H9 (cell line): ENCODE data around the gene TMCO2. TPM values are rescaled to one million over a fixed set of nuclear protein-coding genes. Genes with fewer than 3 reads are reported as not detected.

Experiments used
- DNase-seq: peaks from one replicate; pipeline ENCODE4 v3.0.0-alpha.2; 2017
- H2AFZ ChIP-seq: one replicate; pipeline ENCODE4 v1.6.1; 2013; ENCODE audit warnings: mild to moderate bottlenecking, low read length, control low read depth, moderate library complexity
- H2AK5ac ChIP-seq: 2 replicates; pipeline ENCODE4 v1.6.1; 2013; ENCODE audit warnings: low read length, control low read depth, mixed read lengths; ENCODE audit not compliant: insufficient read length
- H2BK120ac ChIP-seq: one replicate; pipeline ENCODE4 v1.6.1; 2013; ENCODE audit warnings: low read depth, mild to moderate bottlenecking, low read length, control low read depth, inconsistent platforms; ENCODE audit not compliant: poor library complexity, severe bottlenecking
- H2BK12ac ChIP-seq: 2 replicates; pipeline ENCODE4 v1.6.1; 2013; ENCODE audit warnings: low read length, control low read depth, mixed read lengths, low read depth; ENCODE audit not compliant: insufficient read length
- H2BK15ac ChIP-seq: 2 replicates; pipeline ENCODE4 v1.6.1; 2013; ENCODE audit warnings: low read depth, low read length, control low read depth
- H2BK20ac ChIP-seq: one replicate; pipeline ENCODE4 v1.6.1; 2013; ENCODE audit warnings: low read depth, mild to moderate bottlenecking, low read length, control low read depth, inconsistent platforms; ENCODE audit not compliant: poor library complexity, severe bottlenecking
- H2BK5ac ChIP-seq: 2 replicates; pipeline ENCODE4 v1.6.1; 2013; ENCODE audit warnings: low read length, control low read depth, mixed read lengths; ENCODE audit not compliant: insufficient read length
- H3K14ac ChIP-seq: 2 replicates; pipeline ENCODE4 v1.6.1; 2013; ENCODE audit warnings: low read length, control low read depth; ENCODE audit not compliant: insufficient read depth
- H3K18ac ChIP-seq: 2 replicates; pipeline ENCODE4 v1.6.1; 2013; ENCODE audit warnings: low read depth, mild to moderate bottlenecking, mixed read lengths, low read length, control low read depth; ENCODE audit not compliant: insufficient read length
- H3K23ac ChIP-seq: 2 replicates; pipeline ENCODE4 v1.6.1; 2013; ENCODE audit warnings: low read length, control low read depth, mixed read lengths, low read depth; ENCODE audit not compliant: insufficient read length
- H3K23me2 ChIP-seq: 2 replicates; pipeline ENCODE4 v1.6.1; 2013; ENCODE audit warnings: low read depth, mild to moderate bottlenecking, mixed read lengths, low read length, control low read depth; ENCODE audit not compliant: insufficient read length, poor library complexity, severe bottlenecking
- H3K27ac ChIP-seq: 2 replicates; pipeline ENCODE4 v1.5.1; 2013; ENCODE audit warnings: low read length, control low read depth, mixed read lengths, low read depth; ENCODE audit not compliant: insufficient read length
- H3K27me3 ChIP-seq: 2 replicates; pipeline ENCODE4 v1.6.1; 2013; ENCODE audit warnings: low read length, control low read depth, inconsistent platforms; ENCODE audit not compliant: insufficient read depth
- H3K4ac ChIP-seq: 2 replicates; pipeline ENCODE4 v1.6.1; 2013; ENCODE audit warnings: low read depth, mild to moderate bottlenecking, control low read depth, inconsistent platforms, low read length, moderate library complexity
- H3K4me1 ChIP-seq: 2 replicates; pipeline ENCODE4 v1.6.1; 2013; ENCODE audit warnings: low read length, control low read depth, inconsistent platforms; ENCODE audit not compliant: insufficient read depth
- H3K4me2 ChIP-seq: 2 replicates; pipeline ENCODE4 v1.6.1; 2013; ENCODE audit warnings: low read length, control low read depth, mixed read lengths; ENCODE audit not compliant: insufficient read length, insufficient read depth
- H3K56ac ChIP-seq: 2 replicates; pipeline ENCODE4 v1.6.1; 2013; ENCODE audit warnings: low read depth, mild to moderate bottlenecking, mixed read lengths, low read length, control low read depth; ENCODE audit not compliant: insufficient read length
- H3K79me1 ChIP-seq: 2 replicates; pipeline ENCODE4 v1.6.1; 2013; ENCODE audit warnings: low read depth, mild to moderate bottlenecking, moderate library complexity, low read length, control low read depth, inconsistent platforms; ENCODE audit not compliant: insufficient read depth, poor library complexity, severe bottlenecking
- H3K79me2 ChIP-seq: 2 replicates; pipeline ENCODE4 v1.6.1; 2013; ENCODE audit warnings: low read length, control low read depth, inconsistent platforms; ENCODE audit not compliant: insufficient read depth
- H3K9ac ChIP-seq: 2 replicates; pipeline ENCODE4 v1.6.1; 2013; ENCODE audit warnings: low read length, control low read depth, mixed read lengths; ENCODE audit not compliant: insufficient read length; ENCODE audit errors: extremely low read depth
- H3K9me3 ChIP-seq: one replicate; pipeline ENCODE4 v1.6.1; 2013; ENCODE audit warnings: low read depth, low read length, inconsistent platforms; ENCODE audit not compliant: control insufficient read depth
- H3T11ph ChIP-seq: one replicate; pipeline ENCODE4 v1.6.1; 2013; ENCODE audit warnings: mild to moderate bottlenecking, low read length, control low read depth, inconsistent platforms
- H4K20me1 ChIP-seq: one replicate; pipeline ENCODE4 v1.6.1; 2013; ENCODE audit not compliant: control insufficient read depth, insufficient read length, insufficient read depth
- H4K5ac ChIP-seq: 2 replicates; pipeline ENCODE4 v1.6.1; 2013; ENCODE audit warnings: low read depth, mild to moderate bottlenecking, mixed read lengths, low read length, control low read depth; ENCODE audit not compliant: insufficient read length
- H4K8ac ChIP-seq: replicated peaks from 2 replicates; pipeline ENCODE4 v1.6.1; 2013; ENCODE audit warnings: low read length, control low read depth, mixed read lengths, low read depth; ENCODE audit not compliant: insufficient read length
- H4K91ac ChIP-seq: 2 replicates; pipeline ENCODE4 v1.6.1; 2013; ENCODE audit warnings: low read depth, mild to moderate bottlenecking, moderate library complexity, mixed read lengths, low read length, control low read depth; ENCODE audit not compliant: insufficient read length
- H3K27ac Mint-ChIP-seq, 3 experiments: 2 replicates in 2 of 3; 3 replicates in 1 of 3; pipeline ENCODE4 v1.8.0; 2020 to 2021; ENCODE audit warnings: mixed read lengths in 3 of 3, mild to moderate bottlenecking in 1 of 3, moderate library complexity in 1 of 3
- H3K27me3 Mint-ChIP-seq: 2 replicates; pipeline ENCODE4 v1.8.0; 2021; ENCODE audit warnings: low read depth, mild to moderate bottlenecking, moderate library complexity, mixed read lengths
- H3K36me3 Mint-ChIP-seq, 3 experiments: 2 replicates in 2 of 3; 3 replicates in 1 of 3; pipeline ENCODE4 v1.8.0; 2020 to 2021; ENCODE audit warnings: low read depth in 3 of 3, mixed read lengths in 3 of 3; ENCODE audit not compliant: insufficient read depth in 1 of 3
- H3K4me1 Mint-ChIP-seq, 2 experiments: 2 replicates each; pipeline ENCODE4 v1.8.0; 2020; ENCODE audit warnings: mixed read lengths in 2 of 2
- H3K4me3 Mint-ChIP-seq, 2 experiments: 2 replicates in 1 of 2; 3 replicates in 1 of 2; pipeline ENCODE4 v1.8.0; 2020 to 2021; ENCODE audit warnings: mild to moderate bottlenecking in 2 of 2, mixed read lengths in 2 of 2, moderate library complexity in 1 of 2
- H3K9me3 Mint-ChIP-seq, 2 experiments: 2 replicates in 1 of 2; 3 replicates in 1 of 2; pipeline ENCODE4 v1.8.0; 2020; ENCODE audit warnings: mild to moderate bottlenecking in 2 of 2, mixed read lengths in 2 of 2, moderate library complexity in 1 of 2
- WGBS: extraction: QIAGEN DNeasy Blood & Tissue Kit; methylation state at CpG from one replicate; pipeline ENCODE4 v1.1.7; 2013; ENCODE audit warnings: missing lambda C conversion rate, low lambda C conversion rate, mixed read lengths; ENCODE audit not compliant: insufficient read length; ENCODE audit errors: extremely low coverage; 5-methylcytosine and 5-hydroxymethylcytosine counted together
- total RNA-seq: library from RNA; stranded (reverse); gene quantifications from 2 replicates; pipeline ENCODE4 v1.2.1, GENCODE V29; 2021
- TF ChIP-seq, protein P1 (sequence below): fragments of 200-600 bp; sonication (generic); conservative IDR thresholded peaks from 3 replicates; pipeline ENCODE4 v1.8.0; 2021; ENCODE audit warnings: antibody characterized with exemption, mild to moderate bottlenecking

Gene TMCO2
- total RNA-seq, 1 experiment from 2014 or later, result not detected

DNA sequence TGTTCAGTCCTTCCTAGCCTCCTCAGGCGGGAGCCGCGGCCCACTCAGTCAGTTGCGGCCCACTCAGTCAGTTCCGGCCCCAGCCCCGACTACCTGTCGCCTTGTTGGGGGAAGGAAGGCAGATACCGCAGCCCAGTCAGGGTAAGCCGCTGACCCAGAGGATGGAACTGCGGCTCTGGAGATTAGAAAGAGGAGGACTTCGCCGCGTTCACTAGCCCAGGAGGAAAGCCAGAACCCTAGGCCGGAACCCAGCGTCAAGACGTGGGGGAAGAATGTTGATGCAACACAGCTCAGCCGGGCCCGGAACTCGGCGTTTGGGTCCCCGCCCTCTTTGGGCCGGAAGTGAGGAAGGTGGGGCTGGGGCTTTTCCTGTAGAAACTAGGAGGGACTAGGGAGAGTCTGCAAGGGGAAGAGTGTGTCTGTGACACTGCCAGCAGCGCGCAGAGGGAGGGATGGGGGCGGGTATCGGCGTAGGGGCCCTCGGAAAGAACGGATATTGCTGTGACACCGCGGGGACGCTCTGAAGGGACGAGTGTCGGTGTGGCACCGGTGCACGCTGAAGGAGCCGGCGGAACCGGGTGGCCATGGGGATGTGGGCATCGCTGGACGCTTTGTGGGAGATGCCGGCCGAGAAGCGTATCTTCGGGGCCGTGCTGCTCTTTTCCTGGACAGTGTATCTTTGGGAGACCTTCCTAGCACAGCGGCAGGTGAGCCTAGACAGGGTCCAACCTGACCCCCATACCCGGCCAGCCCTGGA, 10.1 kb downstream of the TMCO2 start, which contains the start of gene ZMPSTE24:
Gene ZMPSTE24, plus strand, starts transcription at position 549 of the 757 bp plus-strand sequence. Its CDS starts 36 bp downstream, at position 585.
- no peaks in the 10 kb centered on the region for H3K9me3 Mint-ChIP-seq

More for the DNA sequence above, 10.1 kb downstream of the TMCO2 start, which contains the start of gene ZMPSTE24:
- no CpG with 5 or more reads among the region's 48 CpGs for WGBS
- Mint-ChIP-seq H3K27me3 (no peaks in the 10 kb centered on the region), H3K27ac (peak within 1 kb of the TSS; percentile 98 to 99 (median 98)), H3K4me1 (peaks cover 3 to 5% of the 10 kb centered on the region in 2 experiments; a peak in 3 of 4 replicates), H3K36me3 (peaks cover 13 to 36% (median 32%) of the 10 kb centered on the region in 3 experiments; a peak in 6 of 7 replicates), H3K4me3 (peak within 1 kb of the TSS; percentile 83 to 91)
- H3K27ac ChIP-seq, result peak within 1 kb of the TSS; percentile 88
- TF ChIP-seq, protein P1, sequence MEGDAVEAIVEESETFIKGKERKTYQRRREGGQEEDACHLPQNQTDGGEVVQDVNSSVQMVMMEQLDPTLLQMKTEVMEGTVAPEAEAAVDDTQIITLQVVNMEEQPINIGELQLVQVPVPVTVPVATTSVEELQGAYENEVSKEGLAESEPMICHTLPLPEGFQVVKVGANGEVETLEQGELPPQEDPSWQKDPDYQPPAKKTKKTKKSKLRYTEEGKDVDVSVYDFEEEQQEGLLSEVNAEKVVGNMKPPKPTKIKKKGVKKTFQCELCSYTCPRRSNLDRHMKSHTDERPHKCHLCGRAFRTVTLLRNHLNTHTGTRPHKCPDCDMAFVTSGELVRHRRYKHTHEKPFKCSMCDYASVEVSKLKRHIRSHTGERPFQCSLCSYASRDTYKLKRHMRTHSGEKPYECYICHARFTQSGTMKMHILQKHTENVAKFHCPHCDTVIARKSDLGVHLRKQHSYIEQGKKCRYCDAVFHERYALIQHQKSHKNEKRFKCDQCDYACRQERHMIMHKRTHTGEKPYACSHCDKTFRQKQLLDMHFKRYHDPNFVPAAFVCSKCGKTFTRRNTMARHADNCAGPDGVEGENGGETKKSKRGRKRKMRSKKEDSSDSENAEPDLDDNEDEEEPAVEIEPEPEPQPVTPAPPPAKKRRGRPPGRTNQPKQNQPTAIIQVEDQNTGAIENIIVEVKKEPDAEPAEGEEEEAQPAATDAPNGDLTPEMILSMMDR, result no peak
- no peak within 1 kb of the TSS for H3K4ac ChIP-seq
- H2BK120ac ChIP-seq, result no peak within 1 kb of the TSS
- no peak within 1 kb of the TSS for H2AK5ac ChIP-seq
- H3K4me2 ChIP-seq, result peak within 1 kb of the TSS; percentile 93
- DNase-seq, result peak; percentile 98
- no peak within 1 kb of the TSS for H4K8ac ChIP-seq
- H3K23me2 ChIP-seq, result no peaks in the 10 kb centered on the region
- peak within 1 kb of the TSS; percentile 88 for H2AFZ ChIP-seq
- no peaks in the 10 kb centered on the region for H3K27me3 ChIP-seq
- H4K5ac ChIP-seq, result peak within 1 kb of the TSS; percentile 96
- no peaks in the 10 kb centered on the region for H3K9me3 ChIP-seq
- no peaks in the 10 kb centered on the region for H3K79me1 ChIP-seq
- no peak within 1 kb of the TSS for H2BK20ac ChIP-seq
- no peaks in the 10 kb centered on the region for H3K79me2 ChIP-seq
- H4K20me1 ChIP-seq, result no peaks in the 10 kb centered on the region
- H3K9ac ChIP-seq, result peak within 1 kb of the TSS; percentile 96
- peak within 1 kb of the TSS; percentile 24 for H2BK5ac ChIP-seq
- no peaks in the 10 kb centered on the region for H3K4me1 ChIP-seq
- peak within 1 kb of the TSS; percentile 87 for H3K56ac ChIP-seq
- H3K18ac ChIP-seq, result peak within 1 kb of the TSS; percentile 73
- H3T11ph ChIP-seq, result no peak within 1 kb of the TSS
- no peak within 1 kb of the TSS for H2BK12ac ChIP-seq
- H2BK15ac ChIP-seq, result no peak within 1 kb of the TSS
- H4K91ac ChIP-seq, result no peak within 1 kb of the TSS
- H3K14ac ChIP-seq, result peak within 1 kb of the TSS; percentile 91
- H3K23ac ChIP-seq, result no peak within 1 kb of the TSS
